ENCODE measurements around the gene NAV2. TPM values are rescaled to one million over a fixed set of nuclear protein-coding genes. Genes with fewer than 3 reads are reported as not detected.

NAV2 gene
- polyA plus RNA-seq, 1 experiment, result 5.1 TPM

DNA sequence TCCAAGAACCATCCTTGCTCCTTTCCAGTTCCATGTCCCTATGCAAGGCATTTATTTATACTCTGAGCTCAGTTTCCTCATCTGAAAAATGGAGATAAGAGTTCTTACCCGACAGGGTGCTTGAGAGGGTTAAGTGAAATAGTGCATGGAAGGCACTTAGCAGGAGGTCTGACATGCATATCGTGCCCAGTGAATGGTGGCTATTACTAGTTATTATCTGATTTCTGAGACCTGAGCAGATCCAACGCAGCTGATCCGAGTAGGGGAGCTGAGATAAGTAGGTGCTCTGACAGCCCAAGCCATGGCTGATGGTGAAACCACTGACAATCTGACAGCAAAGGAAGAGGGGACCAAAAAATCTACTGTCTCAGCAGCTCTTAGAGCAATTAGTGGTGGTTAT is 24.9 kb downstream of the NAV2 start:
- DNase-seq (ENCODE audit: low read depth, low spot score), result no peak
- Histone ChIP-seq H3K4me3 (ENCODE audit: low read depth, low read length) (no peak overlapping the region), H3K27me3 (ENCODE audit: control insufficient read depth, insufficient read depth, low read length) (no peaks in the 10 kb centered on the region), H3K27ac (ENCODE audit: low read depth, low read length) (no peak overlapping the region), H3K9me3 (ENCODE audit: control insufficient read depth, insufficient read depth, low read length) (no peaks in the 10 kb centered on the region)
- ChIA-PET CTCF (interaction anchor here (0.6 to 8.7 kb wide), 4 partner anchors 8 to 179 kb away, joined by 4 to 158 read pairs (median 10); no protein-coding TSS in a partner anchor), POLR2A (no interaction called here)
- TF ChIP-seq, protein P1, sequence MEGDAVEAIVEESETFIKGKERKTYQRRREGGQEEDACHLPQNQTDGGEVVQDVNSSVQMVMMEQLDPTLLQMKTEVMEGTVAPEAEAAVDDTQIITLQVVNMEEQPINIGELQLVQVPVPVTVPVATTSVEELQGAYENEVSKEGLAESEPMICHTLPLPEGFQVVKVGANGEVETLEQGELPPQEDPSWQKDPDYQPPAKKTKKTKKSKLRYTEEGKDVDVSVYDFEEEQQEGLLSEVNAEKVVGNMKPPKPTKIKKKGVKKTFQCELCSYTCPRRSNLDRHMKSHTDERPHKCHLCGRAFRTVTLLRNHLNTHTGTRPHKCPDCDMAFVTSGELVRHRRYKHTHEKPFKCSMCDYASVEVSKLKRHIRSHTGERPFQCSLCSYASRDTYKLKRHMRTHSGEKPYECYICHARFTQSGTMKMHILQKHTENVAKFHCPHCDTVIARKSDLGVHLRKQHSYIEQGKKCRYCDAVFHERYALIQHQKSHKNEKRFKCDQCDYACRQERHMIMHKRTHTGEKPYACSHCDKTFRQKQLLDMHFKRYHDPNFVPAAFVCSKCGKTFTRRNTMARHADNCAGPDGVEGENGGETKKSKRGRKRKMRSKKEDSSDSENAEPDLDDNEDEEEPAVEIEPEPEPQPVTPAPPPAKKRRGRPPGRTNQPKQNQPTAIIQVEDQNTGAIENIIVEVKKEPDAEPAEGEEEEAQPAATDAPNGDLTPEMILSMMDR (IDR thresholded peaks at IDR 0.05; ENCODE audit: low read depth, low read length), result no peak

DNA sequence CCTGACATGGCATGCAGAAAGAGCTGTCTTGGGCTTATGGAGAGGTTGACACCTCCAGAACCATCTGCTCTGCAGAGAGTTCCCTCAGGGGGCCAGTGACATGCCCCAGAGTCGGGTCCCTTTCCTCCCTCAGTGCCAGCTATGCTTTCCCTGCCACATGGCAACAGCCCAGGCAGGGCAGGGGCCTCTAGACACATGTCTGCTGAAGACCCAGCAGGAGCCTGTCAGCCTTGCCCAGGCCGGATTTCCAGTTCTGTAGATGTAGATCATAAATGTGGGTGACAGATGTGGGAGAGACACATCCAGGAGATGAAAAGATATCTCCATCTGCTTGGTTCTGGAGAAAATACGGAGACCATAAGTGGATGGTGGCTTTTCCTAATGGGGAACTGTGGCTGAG is 25.5 kb downstream of the NAV2 start:
- CTCF ChIA-PET, result interaction anchor here (2.5 to 8.7 kb wide), 3 partner anchors 9 to 180 kb away, joined by 7 to 158 read pairs (median 12); no protein-coding TSS in a partner anchor
- Histone ChIP-seq H3K9me3 (ENCODE audit: control insufficient read depth, insufficient read depth, low read length) (no peaks in the 10 kb centered on the region), H3K4me3 (ENCODE audit: low read depth, low read length) (no peak overlapping the region), H3K27ac (ENCODE audit: low read depth, low read length) (no peak overlapping the region), H3K27me3 (ENCODE audit: control insufficient read depth, insufficient read depth, low read length) (no peaks in the 10 kb centered on the region)
- POLR2A ChIA-PET, result no interaction called here
- DNase-seq (ENCODE audit: low read depth, low spot score), result no peak
- TF ChIP-seq, protein P1 (IDR thresholded peaks at IDR 0.05; ENCODE audit: low read depth, low read length), result no peak

DNA sequence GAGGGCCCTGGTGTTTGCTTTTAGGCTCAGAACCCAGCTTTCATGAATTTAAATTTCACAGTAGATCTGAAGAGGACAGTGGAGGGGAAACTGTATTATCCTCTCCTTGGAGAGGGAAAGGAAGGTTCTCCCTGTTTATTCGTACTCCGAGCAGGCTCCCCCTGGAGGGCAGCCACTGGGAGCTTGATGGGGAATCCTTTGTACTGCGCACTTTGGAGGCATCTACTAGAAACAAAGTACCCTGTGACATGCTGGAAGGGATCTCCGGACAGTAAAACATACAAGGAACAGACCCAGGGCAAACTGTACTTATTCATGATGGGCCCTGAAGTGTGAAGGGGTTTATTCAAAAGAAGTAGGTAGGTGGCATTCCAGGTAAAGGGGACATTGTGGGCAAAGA is 27.2 kb downstream of the NAV2 start:
- DNase-seq (ENCODE audit: low read depth, low spot score), result no peak
- TF ChIP-seq, protein P1 (IDR thresholded peaks at IDR 0.05; ENCODE audit: low read depth, low read length), result peak; percentile 56
- ChIA-PET CTCF (interaction anchor here (0.5 to 8.7 kb wide), 7 partner anchors 11 to 181 kb away, joined by 3 to 158 read pairs (median 5); partner anchors contain the start of gene NAV2), POLR2A (no interaction called here)
- no peaks in the 10 kb centered on the region for H3K9me3 ChIP-seq (ENCODE audit: control insufficient read depth, insufficient read depth, low read length)
- no peaks in the 10 kb centered on the region for H3K27me3 ChIP-seq (ENCODE audit: control insufficient read depth, insufficient read depth, low read length)
- H3K4me3 ChIP-seq (ENCODE audit: low read depth, low read length), result no peak overlapping the region
- no peak overlapping the region for H3K27ac ChIP-seq (ENCODE audit: low read depth, low read length)

DNA sequence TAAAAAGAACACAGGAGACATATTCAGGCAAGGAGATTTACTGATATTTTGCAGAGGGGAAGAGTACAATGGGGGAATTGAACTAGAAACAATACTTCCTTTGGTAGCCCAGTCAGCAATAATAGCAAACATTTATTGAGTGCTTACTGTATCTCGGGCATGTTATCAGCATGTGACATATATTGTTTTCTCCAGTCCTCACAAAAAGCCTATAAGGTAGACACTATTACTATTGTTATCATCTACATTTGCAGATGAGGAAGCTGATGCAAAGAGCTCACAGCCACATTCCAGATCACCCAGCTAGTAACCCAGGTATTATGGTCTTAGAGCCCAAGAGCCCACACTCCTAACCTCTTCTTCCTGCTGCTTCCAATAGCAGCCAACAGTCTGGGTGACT is 27.9 kb downstream of the NAV2 start:
- H3K27ac ChIP-seq (ENCODE audit: low read depth, low read length), result no peak overlapping the region
- CTCF ChIA-PET, result interaction anchor here (0.5 to 8.7 kb wide), 2 partner anchors 169 to 182 kb away, joined by 3 to 158 read pairs; no protein-coding TSS in a partner anchor
- H3K4me3 ChIP-seq (ENCODE audit: low read depth, low read length), result no peak overlapping the region
- H3K27me3 ChIP-seq (ENCODE audit: control insufficient read depth, insufficient read depth, low read length), result no peaks in the 10 kb centered on the region
- POLR2A ChIA-PET, result no interaction called here
- TF ChIP-seq, protein P1 (IDR thresholded peaks at IDR 0.05; ENCODE audit: low read depth, low read length), result no peak
- no peak for DNase-seq (ENCODE audit: low read depth, low spot score)
- H3K9me3 ChIP-seq (ENCODE audit: control insufficient read depth, insufficient read depth, low read length), result no peaks in the 10 kb centered on the region

DNA sequence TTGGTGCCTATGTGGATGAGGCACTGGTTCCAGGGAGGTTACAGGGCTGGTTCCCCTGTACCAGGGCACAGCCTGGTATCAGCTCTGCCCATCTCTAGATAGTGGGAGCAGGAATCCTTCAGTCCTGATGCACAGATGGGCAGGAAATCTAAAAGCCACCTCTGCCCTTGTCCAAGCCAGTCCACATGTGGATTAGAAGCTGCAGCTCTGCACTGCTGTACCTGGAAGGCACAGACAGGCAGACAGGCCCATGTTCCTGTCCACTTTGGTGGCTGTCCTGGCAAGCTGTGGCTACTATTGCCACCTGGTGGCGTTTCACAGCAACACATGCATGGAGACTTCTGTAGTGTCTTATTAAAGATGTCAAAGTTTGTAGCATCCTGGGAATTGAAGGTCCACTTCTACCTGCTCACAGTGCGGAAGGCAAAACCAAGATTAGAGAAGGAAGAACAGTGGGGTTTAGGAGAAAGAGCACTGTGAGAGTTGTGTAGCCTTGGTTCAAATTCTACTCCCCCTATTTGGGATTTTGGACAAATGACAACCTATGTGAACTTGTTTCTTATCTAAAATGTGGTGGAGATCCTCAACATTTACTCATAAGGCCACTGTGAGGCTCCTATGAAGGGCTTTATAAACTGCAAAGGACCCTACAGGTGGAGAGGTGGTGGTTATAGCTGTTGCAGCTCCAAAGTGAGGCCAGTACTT is 30.1 kb downstream of the NAV2 start:
- peak; percentile 50 for DNase-seq (ENCODE audit: low read depth, low spot score)
- no peaks in the 10 kb centered on the region for H3K27me3 ChIP-seq (ENCODE audit: control insufficient read depth, insufficient read depth, low read length)
- CTCF ChIA-PET, result interaction anchor here (0.5 to 4.9 kb wide), 31 partner anchors 9 to 668 kb away, joined by 3 to 174 read pairs (median 4); partner anchors contain the start of gene NAV2
- H3K9me3 ChIP-seq (ENCODE audit: control insufficient read depth, insufficient read depth, low read length), result no peaks in the 10 kb centered on the region
- POLR2A ChIA-PET, result interaction anchor here (0.9 kb wide), 1 partner anchor 110 kb away, joined by 3 read pairs; no protein-coding TSS in a partner anchor
- H3K4me3 ChIP-seq (ENCODE audit: low read depth, low read length), result no peak overlapping the region
- H3K27ac ChIP-seq (ENCODE audit: low read depth, low read length), result no peak overlapping the region
- TF ChIP-seq, protein P1 (IDR thresholded peaks at IDR 0.05; ENCODE audit: low read depth, low read length), result peak; percentile 88
